NCI-H146 treated with DMSO at 0.1 percent for 48 hours (cell line): ENCODE results near the gene THOC7.

Experiments
- DNase-seq: peaks from one replicate; lab custom pipeline; 2025; ENCODE audit not compliant: unreplicated experiment; lab: John Stamatoyannopoulos, UW

Gene THOC7

GRCh38 chr3:63847718-63848450 lies 15.7 kb downstream of the THOC7 start:
- no peak for DNase-seq

DNA sequence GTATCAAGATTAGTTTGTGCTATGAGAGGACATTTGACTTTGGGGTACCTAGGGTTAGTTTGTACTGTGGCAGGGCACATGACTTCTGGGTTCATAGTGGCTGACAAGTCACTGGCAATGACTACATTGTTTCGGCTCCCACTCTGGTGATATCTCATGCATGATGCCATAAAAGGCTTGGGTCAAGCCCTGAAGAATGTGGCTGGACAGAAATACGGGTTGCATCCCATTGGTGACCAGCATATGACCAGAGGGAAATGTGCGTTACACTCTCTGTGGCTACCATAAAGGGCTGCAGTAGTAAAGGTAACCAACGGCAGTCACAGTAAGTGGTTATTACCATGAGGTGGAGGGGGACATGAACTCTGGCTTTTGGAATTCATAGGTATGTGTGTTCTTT lies 18.4 kb downstream of the THOC7 start:
- DNase-seq: no peak

GRCh38 chr3:63842127-63842526 lies 21.5 kb downstream of the THOC7 start:
- DNase-seq: no peak

GRCh38 chr3:63841704-63842103 lies 21.9 kb downstream of the THOC7 start:
- DNase-seq: no peak

GRCh38 chr3:63832395-63832794 lies 31.2 kb downstream of the THOC7 start:
- no peak for DNase-seq

GRCh38 chr3:63830526-63830925 lies 33.1 kb downstream of the THOC7 start:
- no peak for DNase-seq

DNA sequence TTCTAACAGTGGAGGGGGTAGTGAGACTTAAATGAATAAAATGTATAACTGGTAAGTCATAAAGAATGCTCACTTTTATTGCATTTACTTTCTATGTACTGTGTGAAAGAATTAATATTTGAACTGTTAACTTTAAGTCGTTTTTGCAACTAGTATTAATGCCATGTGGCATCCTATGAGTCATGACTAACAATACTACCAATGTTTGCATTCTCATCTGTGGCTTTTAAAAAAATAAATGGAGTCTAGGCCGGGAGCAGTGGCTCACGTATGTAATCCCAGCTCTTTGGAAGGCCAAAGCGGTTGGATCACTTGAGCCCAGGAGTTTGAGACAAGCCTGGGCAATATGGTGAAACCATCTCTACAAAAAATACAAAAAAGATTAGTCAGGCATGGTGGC lies 39.3 kb downstream of the THOC7 start:
- DNase-seq: no peak

- no peak for DNase-seq
These were observed 44.5 kb downstream of the THOC7 start, which contains the start of gene C3orf49 for GRCh38 chr3:63819151-63819398. TSS of gene C3orf49 (plus strand) at chr3:63819299. CDS start at chr3:63819472, 173 bp downstream.

DNA sequence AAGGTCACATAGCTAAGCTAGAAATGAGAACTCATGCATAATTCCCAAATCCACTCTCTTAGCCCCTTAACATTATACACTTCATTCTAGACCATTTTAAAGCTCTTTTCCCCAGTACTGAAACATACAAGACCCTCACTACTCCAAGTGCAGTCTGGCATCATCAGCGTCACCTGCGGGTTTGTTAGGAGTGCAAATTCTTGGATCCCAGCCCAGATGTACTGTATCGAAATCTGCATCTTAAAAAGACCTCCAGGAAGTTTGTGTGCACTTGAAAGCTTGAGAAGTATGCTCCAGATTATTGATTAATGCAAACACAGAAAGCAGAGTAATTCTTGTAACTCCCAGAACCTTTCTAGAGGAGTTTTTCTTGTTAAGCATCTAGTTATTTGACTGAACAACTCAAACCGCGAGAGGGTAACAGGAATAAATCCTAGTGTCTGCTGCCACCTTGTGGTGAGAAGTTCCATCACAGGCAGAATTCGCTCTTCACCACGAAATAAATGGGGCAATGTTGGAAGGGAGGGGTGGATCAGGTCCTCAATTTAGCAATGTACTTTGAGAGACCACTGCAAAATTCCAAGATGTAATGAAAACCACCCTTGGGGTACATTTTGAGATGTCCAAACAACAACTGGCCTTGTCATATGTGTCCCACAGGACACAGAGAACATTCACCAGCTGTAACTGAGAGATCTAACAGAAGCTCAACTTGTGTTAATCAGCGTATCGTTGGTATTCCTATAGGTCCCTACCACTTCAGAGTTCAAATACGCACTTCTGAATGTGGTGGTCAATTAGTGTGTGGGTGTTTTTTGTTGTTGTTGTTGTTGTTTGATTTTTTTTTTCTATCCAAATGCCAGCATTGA lies 45.1 kb downstream of the THOC7 start:
- DNase-seq: peak; percentile 39

DNA sequence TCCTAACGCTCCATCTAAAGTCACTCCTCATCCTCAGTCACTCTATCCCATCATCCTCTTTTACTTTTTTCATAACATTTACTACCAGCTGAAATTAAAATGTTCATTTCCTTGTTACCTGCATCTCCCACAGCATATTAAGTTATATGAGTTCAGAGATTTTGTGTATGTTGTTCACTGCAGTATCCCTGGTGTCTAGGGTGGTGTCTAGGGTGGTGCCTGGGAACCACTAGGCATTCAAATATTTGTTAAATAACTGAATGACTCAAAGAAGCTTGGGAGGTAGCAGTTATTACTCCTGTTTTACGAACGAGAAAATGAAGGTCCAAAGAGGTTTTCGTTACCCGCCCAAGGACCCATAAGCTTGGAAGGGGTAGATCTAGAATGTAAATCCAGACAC lies 46.4 kb downstream of the THOC7 start:
- DNase-seq: no peak

DNA sequence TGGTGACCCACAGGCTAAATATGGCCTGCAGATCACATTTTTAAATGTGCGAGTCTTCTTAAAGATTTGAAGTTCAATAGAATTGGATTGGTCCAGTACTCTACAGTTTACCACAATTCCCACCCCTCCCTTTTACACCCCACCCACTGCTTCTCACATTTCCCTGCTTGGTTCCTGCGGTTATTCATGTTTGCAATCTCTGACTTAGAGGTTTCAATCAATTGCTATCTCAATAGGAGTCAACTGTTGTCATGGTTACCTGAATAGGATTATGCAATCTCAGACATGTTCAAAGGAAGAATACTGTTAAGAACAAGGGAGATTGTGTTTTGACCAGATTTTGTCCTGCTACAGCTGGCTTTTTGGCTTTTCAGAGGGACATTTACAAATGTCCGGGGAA lies 49.4 kb downstream of the THOC7 start:
- peak; percentile 54 for DNase-seq

DNA sequence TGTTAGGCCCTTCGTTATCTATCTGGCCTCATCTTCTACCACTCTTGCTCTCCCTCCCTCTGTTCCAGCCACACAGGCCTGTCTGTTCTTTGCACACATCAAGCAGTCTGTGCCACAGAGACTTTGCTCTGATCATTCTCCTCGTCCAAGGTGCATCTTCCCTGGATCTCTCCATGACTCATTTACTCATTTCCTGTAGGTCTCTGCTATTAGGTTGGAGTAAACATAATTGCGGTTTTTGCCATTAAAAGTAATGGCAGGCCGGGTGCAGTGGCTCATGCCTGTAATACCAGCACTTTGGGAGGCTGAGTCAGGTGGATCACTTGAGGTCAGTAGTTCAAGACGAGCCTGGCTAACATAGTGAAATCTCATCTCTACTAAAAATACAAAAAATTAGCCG lies 54.0 kb downstream of the THOC7 start:
- no peak for DNase-seq

DNA sequence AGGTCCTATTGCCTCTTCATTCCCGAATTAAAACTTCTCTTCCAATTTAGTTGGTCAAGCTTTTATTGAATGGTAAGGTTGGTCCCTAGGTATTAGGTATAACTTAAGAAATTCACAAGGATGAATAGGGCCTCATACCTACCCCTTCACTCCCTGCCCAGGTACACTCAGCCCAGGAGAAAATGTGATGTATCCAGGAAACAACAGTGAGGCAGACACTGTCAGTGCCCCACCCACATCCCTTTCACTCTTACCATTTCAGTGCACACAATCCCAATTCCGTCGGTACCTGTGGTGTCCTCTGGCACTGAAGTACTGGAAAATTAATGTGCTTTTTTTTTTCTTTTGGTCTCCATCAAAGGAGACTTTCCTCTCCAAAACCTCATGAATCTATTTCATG lies 55.0 kb downstream of the THOC7 start:
- no peak for DNase-seq

GRCh38 chr3:63807961-63808565 lies 55.5 kb downstream of the THOC7 start:
- no peak for DNase-seq

DNA sequence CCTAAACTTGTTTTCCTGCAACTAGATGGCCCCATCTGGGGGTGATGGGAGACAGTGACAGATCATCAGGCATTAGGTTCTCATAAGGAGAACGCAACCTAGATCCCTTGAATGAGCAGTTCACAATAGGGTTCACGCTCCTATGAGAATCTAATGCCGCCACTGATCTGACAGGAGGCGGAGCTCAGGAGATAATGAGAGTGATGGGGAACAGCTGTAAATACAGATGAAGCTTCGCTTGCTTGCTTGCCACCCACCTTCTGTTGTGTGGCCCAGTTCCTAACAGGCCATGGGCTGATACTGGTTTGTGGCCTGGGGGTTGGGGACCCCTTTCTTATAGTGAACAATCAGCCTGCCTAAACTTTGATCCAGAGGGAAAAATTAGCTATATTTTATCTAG lies 59.7 kb downstream of the THOC7 start:
- no peak for DNase-seq

DNA sequence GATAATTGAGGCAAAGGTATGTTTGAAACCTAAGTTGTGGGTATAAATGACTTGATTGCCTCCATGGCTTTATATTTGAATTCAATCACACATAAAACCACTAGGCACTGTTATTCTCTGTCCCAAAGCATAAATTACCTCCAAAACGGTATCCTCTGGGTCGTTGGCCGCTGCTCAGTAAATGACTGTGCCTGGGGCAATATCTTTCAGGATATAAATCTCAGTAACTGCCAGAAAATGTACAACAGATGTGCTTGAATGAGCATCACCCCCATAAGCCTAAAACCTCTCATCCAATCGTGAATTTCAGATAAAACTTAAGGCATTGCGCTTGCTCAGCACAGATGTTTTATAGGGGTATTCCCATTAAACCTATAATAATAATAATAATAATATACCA lies 63.5 kb downstream of the THOC7 start:
- DNase-seq: no peak

- no peak for DNase-seq
These were observed 64.7 kb downstream of the THOC7 start for GRCh38 chr3:63798949-63799348.

GRCh38 chr3:63798544-63798943 lies 65.1 kb downstream of the THOC7 start:
- DNase-seq: no peak

DNA sequence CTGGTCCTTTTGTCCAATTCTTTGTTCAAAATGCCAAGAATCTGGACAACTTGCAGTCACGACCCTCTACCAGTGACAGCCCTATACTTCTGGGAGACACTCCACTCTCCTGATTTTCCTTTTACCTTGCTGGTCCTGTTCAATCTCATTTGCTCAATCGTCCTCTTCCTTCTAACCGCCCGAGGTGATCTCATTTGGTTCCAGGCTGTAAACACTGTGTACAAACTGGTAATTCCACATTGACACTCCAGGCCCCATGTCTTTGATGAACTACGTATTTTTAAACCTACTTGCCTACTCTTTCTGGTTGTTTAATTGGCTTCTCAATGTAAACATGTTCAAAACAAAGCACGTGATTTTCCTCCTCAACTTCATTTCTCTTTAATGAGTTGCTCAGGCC lies 68.2 kb downstream of the THOC7 start:
- DNase-seq: no peak

- DNase-seq: no peak
These were observed 71.6 kb downstream of the THOC7 start for GRCh38 chr3:63791974-63792373.
